ENCODE data around the gene TRABD2B.

TRABD2B gene

GRCh38 chr1:47937586-47938254 lies 59.5 kb downstream of the TRABD2B start:
- ChIA-PET CTCF (interaction anchor here (0.6 kb wide), 1 partner anchor 758 kb away, joined by 3 read pairs; no protein-coding TSS in a partner anchor), POLR2A (no interaction called here)
- no peak for DNase-seq (ENCODE audit: extremely low spot score)
- TF ChIP-seq CTCF (IDR thresholded peaks at IDR 0.05; ENCODE audit: control extremely low read depth, extremely low read depth, low read depth, missing control alignments) = no peak

GRCh38 chr1:47936916-47937551 lies 60.2 kb downstream of the TRABD2B start:
- ChIA-PET CTCF (interaction anchor here (0.6 to 2.7 kb wide), 2 partner anchors 8 to 758 kb away, joined by 3 to 7 read pairs; no protein-coding TSS in a partner anchor), POLR2A (no interaction called here)
- no peak for TF ChIP-seq CTCF (IDR thresholded peaks at IDR 0.05; ENCODE audit: control extremely low read depth, extremely low read depth, low read depth, missing control alignments)

GRCh38 chr1:47935856-47936255 lies 61.3 kb downstream of the TRABD2B start:
- POLR2A ChIA-PET = no interaction called here
- TF ChIP-seq CTCF (IDR thresholded peaks at IDR 0.05; ENCODE audit: control extremely low read depth, extremely low read depth, low read depth, missing control alignments) = no peak
- CTCF ChIA-PET = interaction anchor here (1.2 to 2.7 kb wide), 2 partner anchors 9 to 20 kb away, joined by 3 to 7 read pairs; no protein-coding TSS in a partner anchor
- DNase-seq (ENCODE audit: extremely low spot score) = no peak

More at GRCh38 chr1:47936916-47937551, 60.2 kb downstream of the TRABD2B start:
- DNase-seq (ENCODE audit: extremely low spot score) = no peak

GRCh38 chr1:47935163-47935562 lies 62.0 kb downstream of the TRABD2B start:
- TF ChIP-seq CTCF (IDR thresholded peaks at IDR 0.05; ENCODE audit: control extremely low read depth, extremely low read depth, low read depth, missing control alignments) = no peak
- CTCF ChIA-PET = interaction anchor here (1.2 to 2.7 kb wide), 2 partner anchors 10 to 19 kb away, joined by 3 to 7 read pairs; no protein-coding TSS in a partner anchor

GRCh38 chr1:47934243-47934805 lies 62.9 kb downstream of the TRABD2B start:
- CTCF ChIA-PET = interaction anchor here (2.7 kb wide), 1 partner anchor 11 kb away, joined by 7 read pairs; no protein-coding TSS in a partner anchor
- POLR2A ChIA-PET = no interaction called here
- TF ChIP-seq CTCF (IDR thresholded peaks at IDR 0.05; ENCODE audit: control extremely low read depth, extremely low read depth, low read depth, missing control alignments) = no peak
- no peak for DNase-seq (ENCODE audit: extremely low spot score)

More at GRCh38 chr1:47935163-47935562, 62.0 kb downstream of the TRABD2B start:
- DNase-seq (ENCODE audit: extremely low spot score) = no peak
- POLR2A ChIA-PET = no interaction called here

GRCh38 chr1:47932743-47933142 lies 64.4 kb downstream of the TRABD2B start:
- POLR2A ChIA-PET = no interaction called here
- no peak for DNase-seq (ENCODE audit: extremely low spot score)
- CTCF ChIA-PET = interaction anchor here (1.2 kb wide), 1 partner anchor 11 kb away, joined by 3 read pairs; no protein-coding TSS in a partner anchor
- no peak for TF ChIP-seq CTCF (IDR thresholded peaks at IDR 0.05; ENCODE audit: control extremely low read depth, extremely low read depth, low read depth, missing control alignments)

Data from GM10248 (cell line).